ENCODE data around the gene FSTL4.

The FSTL4 gene

GRCh38 chr5:133582971-133583370 lies 29.4 kb downstream of the FSTL4 start:
- no peak for TF ChIP-seq CTCF (IDR thresholded peaks at IDR 0.05; ENCODE audit: low read depth, low read length)

GRCh38 chr5:133581918-133582317 lies 30.4 kb downstream of the FSTL4 start:
- H3K4me3 ChIP-seq (ENCODE audit: low read depth, low read length) = no peak overlapping the region
- in situ Hi-C loops (cut with HindIII; ENCODE audit: low sequenced_read_pairs) = no loop called here
- TF ChIP-seq CTCF (IDR thresholded peaks at IDR 0.05; ENCODE audit: low read depth, low read length) = no peak
- no peak for DNase-seq (ENCODE audit: low read depth, low spot score)

More at GRCh38 chr5:133582971-133583370, 29.4 kb downstream of the FSTL4 start:
- no peak overlapping the region for H3K4me3 ChIP-seq (ENCODE audit: low read depth, low read length)
- in situ Hi-C loops (cut with HindIII; ENCODE audit: low sequenced_read_pairs) = no loop called here
- DNase-seq (ENCODE audit: low read depth, low spot score) = no peak

- TF ChIP-seq CTCF (IDR thresholded peaks at IDR 0.05; ENCODE audit: low read depth, low read length) = no peak
- in situ Hi-C loops (cut with HindIII; ENCODE audit: low sequenced_read_pairs) = no loop called here
- no peak overlapping the region for H3K4me3 ChIP-seq (ENCODE audit: low read depth, low read length)
- DNase-seq (ENCODE audit: low read depth, low spot score) = no peak
Measured at GRCh38 chr5:133581348-133581747, 31.0 kb downstream of the FSTL4 start.

- H3K4me3 ChIP-seq (ENCODE audit: low read depth, low read length) = no peak overlapping the region
- in situ Hi-C loops (cut with HindIII; ENCODE audit: low sequenced_read_pairs) = no loop called here
- no peak for TF ChIP-seq CTCF (IDR thresholded peaks at IDR 0.05; ENCODE audit: low read depth, low read length)
- no peak for DNase-seq (ENCODE audit: low read depth, low spot score)
Measured at GRCh38 chr5:133580618-133581017, 31.7 kb downstream of the FSTL4 start.

- DNase-seq (ENCODE audit: low read depth, low spot score) = no peak
- no peak for TF ChIP-seq CTCF (IDR thresholded peaks at IDR 0.05; ENCODE audit: low read depth, low read length)
- no peak overlapping the region for H3K4me3 ChIP-seq (ENCODE audit: low read depth, low read length)
- in situ Hi-C loops (cut with HindIII; ENCODE audit: low sequenced_read_pairs) = no loop called here
Measured at GRCh38 chr5:133579766-133580165, 32.6 kb downstream of the FSTL4 start.

GRCh38 chr5:133569347-133569746 lies 43.0 kb downstream of the FSTL4 start:
- in situ Hi-C loops (cut with HindIII; ENCODE audit: low sequenced_read_pairs) = no loop called here
- no peak for DNase-seq (ENCODE audit: low read depth, low spot score)

More at GRCh38 chr5:133569347-133569746, 43.0 kb downstream of the FSTL4 start:
- no peak for TF ChIP-seq CTCF (IDR thresholded peaks at IDR 0.05; ENCODE audit: low read depth, low read length)
- no peak overlapping the region for H3K4me3 ChIP-seq (ENCODE audit: low read depth, low read length)

Measured in astrocyte of the spinal cord (primary cell).